Measurements from ENCODE around the gene TFB2M. TPM values are rescaled to one million over a fixed set of nuclear protein-coding genes. Genes with fewer than 3 reads are reported as not detected.

Gene TFB2M
- total RNA-seq, 1 donor from 2014 or later: 9.4 TPM

GRCh38 chr1:246540738-246541491 is 25.1 kb downstream of the TFB2M start:
- DNase-seq: no peak
- no peaks in the 10 kb centered on the region for H3K9me3 ChIP-seq
- TF ChIP-seq, protein P1, sequence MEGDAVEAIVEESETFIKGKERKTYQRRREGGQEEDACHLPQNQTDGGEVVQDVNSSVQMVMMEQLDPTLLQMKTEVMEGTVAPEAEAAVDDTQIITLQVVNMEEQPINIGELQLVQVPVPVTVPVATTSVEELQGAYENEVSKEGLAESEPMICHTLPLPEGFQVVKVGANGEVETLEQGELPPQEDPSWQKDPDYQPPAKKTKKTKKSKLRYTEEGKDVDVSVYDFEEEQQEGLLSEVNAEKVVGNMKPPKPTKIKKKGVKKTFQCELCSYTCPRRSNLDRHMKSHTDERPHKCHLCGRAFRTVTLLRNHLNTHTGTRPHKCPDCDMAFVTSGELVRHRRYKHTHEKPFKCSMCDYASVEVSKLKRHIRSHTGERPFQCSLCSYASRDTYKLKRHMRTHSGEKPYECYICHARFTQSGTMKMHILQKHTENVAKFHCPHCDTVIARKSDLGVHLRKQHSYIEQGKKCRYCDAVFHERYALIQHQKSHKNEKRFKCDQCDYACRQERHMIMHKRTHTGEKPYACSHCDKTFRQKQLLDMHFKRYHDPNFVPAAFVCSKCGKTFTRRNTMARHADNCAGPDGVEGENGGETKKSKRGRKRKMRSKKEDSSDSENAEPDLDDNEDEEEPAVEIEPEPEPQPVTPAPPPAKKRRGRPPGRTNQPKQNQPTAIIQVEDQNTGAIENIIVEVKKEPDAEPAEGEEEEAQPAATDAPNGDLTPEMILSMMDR (IDR thresholded peaks at IDR 0.05): no peak
- no peaks in the 10 kb centered on the region for H3K4me1 ChIP-seq
- H3K36me3 ChIP-seq: peaks cover 54% of the 10 kb centered on the region
- no peak overlapping the region for H3K27ac ChIP-seq
- intact Hi-C loops (cut with DNase I): no loop called here
- no peak for ATAC-seq
- no peaks in the 10 kb centered on the region for H3K27me3 ChIP-seq
- no peak overlapping the region for H3K4me3 ChIP-seq

- intact Hi-C loops (cut with DNase I): no loop called here
- no peaks in the 10 kb centered on the region for H3K4me1 ChIP-seq
Measured at GRCh38 chr1:246537887-246538286, 28.2 kb downstream of the TFB2M start.

DNA sequence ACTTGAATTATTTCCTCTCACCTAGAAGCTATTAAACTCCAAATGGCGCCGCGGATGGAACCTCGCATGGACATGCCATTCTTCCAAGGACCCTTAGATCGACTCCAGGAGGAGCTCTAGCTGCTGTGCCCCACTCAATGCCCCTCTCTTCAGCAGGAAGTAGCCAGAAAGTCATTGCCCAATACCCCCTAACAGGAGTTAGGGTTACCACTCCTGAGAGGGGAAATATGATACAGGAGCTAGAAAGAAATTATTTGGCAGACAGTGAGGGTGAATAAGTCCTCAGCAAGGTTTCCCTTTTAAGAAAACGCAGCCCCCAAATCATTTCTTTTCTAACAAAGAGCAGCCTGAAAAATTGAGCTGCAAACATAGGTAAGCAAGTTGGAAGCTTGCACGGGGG is 28.6 kb downstream of the TFB2M start:
- Histone ChIP-seq H3K27ac (no peak overlapping the region), H3K36me3 (peaks cover 24% of the 10 kb centered on the region), H3K27me3 (no peaks in the 10 kb centered on the region), H3K4me3 (no peak overlapping the region), H3K9me3 (no peaks in the 10 kb centered on the region), H3K4me1 (no peaks in the 10 kb centered on the region)
- TF ChIP-seq, protein P1 (IDR thresholded peaks at IDR 0.05): no peak
- ATAC-seq (no peak), DNase-seq (no peak)
- intact Hi-C loops (cut with DNase I): no loop called here

More at GRCh38 chr1:246537887-246538286, 28.2 kb downstream of the TFB2M start:
- no peak overlapping the region for H3K4me3 ChIP-seq
- no peaks in the 10 kb centered on the region for H3K9me3 ChIP-seq
- peaks cover 29% of the 10 kb centered on the region for H3K36me3 ChIP-seq
- no peak for DNase-seq
- peak overlapping the region; percentile 17 for H3K27ac ChIP-seq
- TF ChIP-seq, protein P1 (IDR thresholded peaks at IDR 0.05): no peak
- ATAC-seq: peak; percentile 85
- H3K27me3 ChIP-seq: no peaks in the 10 kb centered on the region

GRCh38 chr1:246534114-246534513 is 31.9 kb downstream of the TFB2M start:
- H3K9me3 ChIP-seq: peaks cover 6% of the 10 kb centered on the region
- ATAC-seq (peak; percentile 89), DNase-seq (no peak)
- no peaks in the 10 kb centered on the region for H3K27me3 ChIP-seq
- no peaks in the 10 kb centered on the region for H3K36me3 ChIP-seq
- TF ChIP-seq, protein P1 (IDR thresholded peaks at IDR 0.05): no peak
- no peak overlapping the region for H3K4me3 ChIP-seq
- intact Hi-C loops (cut with DNase I): no loop called here
- no peaks in the 10 kb centered on the region for H3K4me1 ChIP-seq
- H3K27ac ChIP-seq: peak overlapping the region; percentile 67

DNA sequence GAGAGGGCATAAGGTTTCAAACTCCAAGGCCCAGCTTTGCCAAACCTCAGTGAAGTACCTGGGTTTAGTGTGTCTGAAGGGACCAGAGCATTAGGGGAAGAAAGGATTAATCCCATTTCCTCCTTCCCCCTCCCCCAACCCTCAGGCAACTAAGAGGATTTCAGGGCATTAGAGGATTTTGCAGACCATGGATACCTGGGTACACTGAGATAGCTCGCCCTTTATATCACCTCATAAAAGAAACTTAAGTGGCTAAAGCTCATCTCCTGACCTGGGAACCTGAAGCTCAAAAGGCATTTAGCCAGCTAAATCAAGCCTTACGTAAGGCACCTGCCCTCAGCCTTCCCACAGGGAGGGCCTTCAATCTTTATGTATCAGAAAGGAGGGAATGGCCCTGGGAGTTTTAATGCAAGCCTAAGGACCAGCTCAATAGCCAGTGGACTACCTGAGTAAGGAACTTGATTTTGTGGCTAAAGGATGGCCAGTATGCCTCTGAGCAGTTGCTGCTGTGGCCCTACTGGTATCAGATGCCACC is 32.6 kb downstream of the TFB2M start:
- no peaks in the 10 kb centered on the region for H3K4me1 ChIP-seq
- H3K36me3 ChIP-seq: no peaks in the 10 kb centered on the region
- TF ChIP-seq, protein P1 (IDR thresholded peaks at IDR 0.05): no peak
- no peak overlapping the region for H3K4me3 ChIP-seq
- peaks cover 6% of the 10 kb centered on the region for H3K9me3 ChIP-seq
- peak; percentile 17 for ATAC-seq
- H3K27me3 ChIP-seq: no peaks in the 10 kb centered on the region
- no peak for DNase-seq
- intact Hi-C loops (cut with DNase I): no loop called here
- H3K27ac ChIP-seq: peak overlapping the region; percentile 42
